GM23338 (cell line): Measurements from ENCODE around the gene ZC3H6.

ENCODE experiments used
- CREB1 ChIP-seq: fragments of 250-450 bp; sonication (Bioruptor Pico); IDR thresholded peaks from 2 replicates; pipeline ENCODE4 v1.5.0; 2020; ENCODE audit warnings: low read depth, mild to moderate bottlenecking, moderate library complexity
- EZH2 ChIP-seq: fragments of 200-600 bp; sonication (generic); IDR thresholded peaks from one replicate; pipeline ENCODE4 v1.8.0; 2017; ENCODE audit warnings: antibody characterized with exemption, mild to moderate bottlenecking, low read depth; ENCODE audit not compliant: unreplicated experiment
- EZH2phosphoT487 ChIP-seq: fragments of 200-600 bp; sonication (generic); IDR thresholded peaks from one replicate; pipeline ENCODE4 v1.8.1; 2018; ENCODE audit warnings: antibody characterized with exemption; ENCODE audit not compliant: unreplicated experiment
- JUNB ChIP-seq: IDR thresholded peaks from one replicate; pipeline ENCODE4 v1.6.1; 2016; ENCODE audit warnings: antibody characterized with exemption; ENCODE audit not compliant: unreplicated experiment
- NANOG ChIP-seq: IDR thresholded peaks from 2 replicates; pipeline ENCODE4 v1.6.1; 2016; ENCODE audit warnings: antibody characterized with exemption, borderline replicate concordance
- POLR2AphosphoS5 ChIP-seq: IDR thresholded peaks from 2 replicates; pipeline ENCODE4 v1.6.1; 2016; ENCODE audit warnings: antibody characterized with exemption, low read depth
- STAT1 ChIP-seq: IDR thresholded peaks from one replicate; pipeline ENCODE4 v1.6.1; 2016; ENCODE audit warnings: antibody characterized with exemption; ENCODE audit not compliant: unreplicated experiment
- ZNF114 ChIP-seq: fragments of 250-450 bp; sonication (Bioruptor Pico); IDR thresholded peaks from 2 replicates; pipeline ENCODE4 v1.5.0; 2020; ENCODE audit warnings: mild to moderate bottlenecking, moderate library complexity
- ZNF331 ChIP-seq: fragments of 250-450 bp; sonication (Bioruptor Pico); IDR thresholded peaks from 2 replicates; pipeline ENCODE4 v1.5.0; 2020; ENCODE audit warnings: low read depth, mild to moderate bottlenecking, moderate library complexity
- TF ChIP-seq, protein P1 (sequence below), 2 experiments: fragments of 200-600 bp in 1 of 2; sonication (generic) in 1 of 2; conservative IDR thresholded peaks; 2 replicates each; pipeline versions ENCODE4 v1.5.1 to v1.6.1; 2016 to 2017; ENCODE audit warnings: antibody characterized with exemption in 2 of 2, low read depth in 2 of 2, mild to moderate bottlenecking in 2 of 2, moderate library complexity in 1 of 2
- TF ChIP-seq, protein P2 (sequence below): IDR thresholded peaks from one replicate; pipeline ENCODE4 v1.6.1; 2018; ENCODE audit warnings: antibody characterized with exemption; ENCODE audit not compliant: unreplicated experiment

DNA sequence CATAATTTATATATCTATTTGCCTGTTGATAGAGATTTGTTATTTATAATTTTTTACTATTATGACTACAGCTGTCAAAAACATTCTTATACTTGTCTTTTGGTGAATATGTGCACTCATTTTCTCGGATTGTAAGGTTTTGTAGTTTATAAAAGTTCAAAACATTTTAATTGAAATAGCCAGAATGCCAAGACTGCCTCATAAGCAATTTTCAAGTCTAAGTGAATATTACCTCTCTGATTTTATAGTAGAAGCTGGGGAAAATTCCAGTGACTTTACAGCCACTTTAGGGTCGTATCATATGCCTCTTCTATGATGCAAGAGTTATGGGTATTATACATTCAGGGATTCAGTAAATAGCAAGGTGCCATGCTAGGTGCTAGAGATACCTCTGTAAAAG, 21.0 kb downstream of the ZC3H6 start:
- TF ChIP-seq, protein P1, sequence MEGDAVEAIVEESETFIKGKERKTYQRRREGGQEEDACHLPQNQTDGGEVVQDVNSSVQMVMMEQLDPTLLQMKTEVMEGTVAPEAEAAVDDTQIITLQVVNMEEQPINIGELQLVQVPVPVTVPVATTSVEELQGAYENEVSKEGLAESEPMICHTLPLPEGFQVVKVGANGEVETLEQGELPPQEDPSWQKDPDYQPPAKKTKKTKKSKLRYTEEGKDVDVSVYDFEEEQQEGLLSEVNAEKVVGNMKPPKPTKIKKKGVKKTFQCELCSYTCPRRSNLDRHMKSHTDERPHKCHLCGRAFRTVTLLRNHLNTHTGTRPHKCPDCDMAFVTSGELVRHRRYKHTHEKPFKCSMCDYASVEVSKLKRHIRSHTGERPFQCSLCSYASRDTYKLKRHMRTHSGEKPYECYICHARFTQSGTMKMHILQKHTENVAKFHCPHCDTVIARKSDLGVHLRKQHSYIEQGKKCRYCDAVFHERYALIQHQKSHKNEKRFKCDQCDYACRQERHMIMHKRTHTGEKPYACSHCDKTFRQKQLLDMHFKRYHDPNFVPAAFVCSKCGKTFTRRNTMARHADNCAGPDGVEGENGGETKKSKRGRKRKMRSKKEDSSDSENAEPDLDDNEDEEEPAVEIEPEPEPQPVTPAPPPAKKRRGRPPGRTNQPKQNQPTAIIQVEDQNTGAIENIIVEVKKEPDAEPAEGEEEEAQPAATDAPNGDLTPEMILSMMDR (conservative IDR thresholded peaks at IDR 0.05; ENCODE audit: low read depth in 2 of 2) = no peak
- no peak for TF ChIP-seq EZH2phosphoT487
- TF ChIP-seq EZH2 = no peak
- TF ChIP-seq, protein P2, sequence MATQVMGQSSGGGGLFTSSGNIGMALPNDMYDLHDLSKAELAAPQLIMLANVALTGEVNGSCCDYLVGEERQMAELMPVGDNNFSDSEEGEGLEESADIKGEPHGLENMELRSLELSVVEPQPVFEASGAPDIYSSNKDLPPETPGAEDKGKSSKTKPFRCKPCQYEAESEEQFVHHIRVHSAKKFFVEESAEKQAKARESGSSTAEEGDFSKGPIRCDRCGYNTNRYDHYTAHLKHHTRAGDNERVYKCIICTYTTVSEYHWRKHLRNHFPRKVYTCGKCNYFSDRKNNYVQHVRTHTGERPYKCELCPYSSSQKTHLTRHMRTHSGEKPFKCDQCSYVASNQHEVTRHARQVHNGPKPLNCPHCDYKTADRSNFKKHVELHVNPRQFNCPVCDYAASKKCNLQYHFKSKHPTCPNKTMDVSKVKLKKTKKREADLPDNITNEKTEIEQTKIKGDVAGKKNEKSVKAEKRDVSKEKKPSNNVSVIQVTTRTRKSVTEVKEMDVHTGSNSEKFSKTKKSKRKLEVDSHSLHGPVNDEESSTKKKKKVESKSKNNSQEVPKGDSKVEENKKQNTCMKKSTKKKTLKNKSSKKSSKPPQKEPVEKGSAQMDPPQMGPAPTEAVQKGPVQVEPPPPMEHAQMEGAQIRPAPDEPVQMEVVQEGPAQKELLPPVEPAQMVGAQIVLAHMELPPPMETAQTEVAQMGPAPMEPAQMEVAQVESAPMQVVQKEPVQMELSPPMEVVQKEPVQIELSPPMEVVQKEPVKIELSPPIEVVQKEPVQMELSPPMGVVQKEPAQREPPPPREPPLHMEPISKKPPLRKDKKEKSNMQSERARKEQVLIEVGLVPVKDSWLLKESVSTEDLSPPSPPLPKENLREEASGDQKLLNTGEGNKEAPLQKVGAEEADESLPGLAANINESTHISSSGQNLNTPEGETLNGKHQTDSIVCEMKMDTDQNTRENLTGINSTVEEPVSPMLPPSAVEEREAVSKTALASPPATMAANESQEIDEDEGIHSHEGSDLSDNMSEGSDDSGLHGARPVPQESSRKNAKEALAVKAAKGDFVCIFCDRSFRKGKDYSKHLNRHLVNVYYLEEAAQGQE = no peak
- no peak for TF ChIP-seq ZNF114
- no peak for TF ChIP-seq JUNB
- TF ChIP-seq CREB1 (CRISPR knock-in tag) = no peak
- no peak for TF ChIP-seq POLR2AphosphoS5
- no peak for TF ChIP-seq NANOG
- no peak for TF ChIP-seq ZNF331 (CRISPR knock-in tag)
- TF ChIP-seq STAT1 = no peak
